HG03039 (cell line): Measurements from ENCODE around the gene DISC1.
A peak's percentile ranks its signal among the peaks of the same experiment; 100 is the strongest.
"Not testable (repeated sequence)": the region's sequence is repeated elsewhere in the genome, so short reads cannot be mapped to it uniquely, and the experiment has no call there.

ENCODE experiments used
- ATAC-seq: cut with Tn5 transposase; IDR thresholded peaks from one replicate; pipeline ENCODE4 v1.9.1; 2021; ENCODE audit warnings: mild to moderate bottlenecking, moderate library complexity; ENCODE audit not compliant: unreplicated experiment

The DISC1 gene

GRCh38 chr1:231626535-231626950 is at the start of gene DISC1:
DISC1 (plus strand) TSS chr1:231626790; CDS start chr1:231626868, 78 bp downstream.
- peak; percentile 57 for ATAC-seq

- ATAC-seq, result no peak
Measured at GRCh38 chr1:231576804-231577718, 49.5 kb upstream of the DISC1 start.

GRCh38 chr1:231580874-231581273 is 45.7 kb upstream of the DISC1 start:
- no peak for ATAC-seq

GRCh38 chr1:231581859-231582258 is 44.7 kb upstream of the DISC1 start:
- ATAC-seq, result no peak

GRCh38 chr1:231583376-231583775 is 43.2 kb upstream of the DISC1 start:
- no peak for ATAC-seq

- no peak for ATAC-seq
Measured at GRCh38 chr1:231584117-231584516, 42.5 kb upstream of the DISC1 start.

- ATAC-seq, result no peak
Measured at GRCh38 chr1:231584921-231585320, 41.7 kb upstream of the DISC1 start.

GRCh38 chr1:231590453-231591198 is 36.0 kb upstream of the DISC1 start:
- ATAC-seq, result no peak

- no peak for ATAC-seq
Measured at GRCh38 chr1:231591466-231591865, 35.1 kb upstream of the DISC1 start.

GRCh38 chr1:231592809-231593208 is 33.8 kb upstream of the DISC1 start:
- ATAC-seq, result no peak

GRCh38 chr1:231593264-231593663 is 33.3 kb upstream of the DISC1 start:
- ATAC-seq, result not testable (repeated sequence)

- no peak for ATAC-seq
Measured at GRCh38 chr1:231594123-231594522, 32.5 kb upstream of the DISC1 start.

- ATAC-seq, result no peak
Measured at GRCh38 chr1:231594749-231595148, 31.8 kb upstream of the DISC1 start.

- no peak for ATAC-seq
Measured at GRCh38 chr1:231596337-231596791, 30.2 kb upstream of the DISC1 start.

GRCh38 chr1:231597971-231598370 is 28.6 kb upstream of the DISC1 start:
- no peak for ATAC-seq

- no peak for ATAC-seq
Measured at GRCh38 chr1:231600458-231600976, 26.1 kb upstream of the DISC1 start.

- no peak for ATAC-seq
Measured at GRCh38 chr1:231601824-231602672, 24.5 kb upstream of the DISC1 start.

GRCh38 chr1:231602673-231602984 is 24.0 kb upstream of the DISC1 start:
- no peak for ATAC-seq

GRCh38 chr1:231603598-231604275 is 22.9 kb upstream of the DISC1 start:
- ATAC-seq, result peak; percentile 58

GRCh38 chr1:231604276-231604621 is 22.3 kb upstream of the DISC1 start:
- ATAC-seq, result no peak
